HEK293 (cell line): Measurements from ENCODE around the gene UTRN.

Experiments used
- CTCF ChIA-PET: fragments of 350-600 bp; formaldehyde crosslinking; extraction: SDS; loops from one replicate; lab custom pipeline; 2021; ENCODE audit warnings: antibody characterized with exemption; lab: Yijun Ruan, JAX
- POLR2A ChIA-PET: fragments of 300-600 bp; formaldehyde crosslinking; extraction: SDS; loops from one replicate; lab custom pipeline; 2020; ENCODE audit warnings: antibody characterized with exemption, inconsistent platforms; lab: Yijun Ruan, JAX
- H3K27ac ChIP-seq: fragments of 200-500 bp; sonication (Bioruptor generic); 2 replicates; pipeline ENCODE4 v1.5.1; 2014; ENCODE audit warnings: low read depth, low read length, control low read depth, inconsistent platforms; ENCODE audit errors: extremely low read depth
- H3K36me3 ChIP-seq, 2 experiments: fragments of 200-500 bp in 1 of 2; sonication (Bioruptor generic) in 1 of 2; 1 replicate in 1 of 2; 2 replicates in 1 of 2; pipeline ENCODE4 v1.5.1; 2014 to 2017; ENCODE audit warnings: inconsistent platforms in 2 of 2, low read length in 2 of 2; ENCODE audit not compliant: control insufficient read depth in 2 of 2, insufficient read depth in 1 of 2
- H3K4me1 ChIP-seq: fragments of 200-500 bp; sonication (Bioruptor generic); 2 replicates; pipeline ENCODE4 v1.5.1; 2014; ENCODE audit warnings: mild to moderate bottlenecking, low read length, inconsistent platforms; ENCODE audit not compliant: control insufficient read depth, insufficient read depth
- H3K4me3 ChIP-seq: 2 replicates; pipeline ENCODE4 v1.5.1; 2011; ENCODE audit warnings: low read depth, mild to moderate bottlenecking, control low read depth, low read length, moderate library complexity
- H3K9me3 ChIP-seq: fragments of 200-500 bp; sonication (Bioruptor generic); 2 replicates; pipeline ENCODE4 v1.5.1; 2014; ENCODE audit warnings: low read depth, low read length, inconsistent platforms; ENCODE audit not compliant: control insufficient read depth, insufficient read depth
- BCL11A ChIP-seq: fragments of 450-650 bp; formaldehyde crosslinking; IDR thresholded peaks from 2 replicates; pipeline ENCODE4 v1.5.1; 2016; ENCODE audit warnings: low read depth, missing biosample characterization, missing genetic modification characterization
- BCL11B ChIP-seq: fragments of 450-650 bp; formaldehyde crosslinking; IDR thresholded peaks from 2 replicates; pipeline ENCODE4 v1.5.1; 2016; ENCODE audit warnings: low read depth, missing biosample characterization, missing genetic modification characterization
- CTCF ChIP-seq: fragments of 450-650 bp; formaldehyde crosslinking; IDR thresholded peaks from 2 replicates; pipeline ENCODE4 v1.5.1; 2016; ENCODE audit warnings: missing biosample characterization, missing genetic modification characterization
- KLF7 ChIP-seq: fragments of 450-650 bp; formaldehyde crosslinking; IDR thresholded peaks from 2 replicates; pipeline ENCODE4 v1.5.1; 2016; ENCODE audit warnings: missing biosample characterization, missing genetic modification characterization, borderline replicate concordance
- MYNN ChIP-seq: fragments of 450-650 bp; formaldehyde crosslinking; IDR thresholded peaks from 2 replicates; pipeline ENCODE4 v1.5.1; 2016; ENCODE audit warnings: missing biosample characterization, missing genetic modification characterization, borderline replicate concordance
- ZBTB48 ChIP-seq: fragments of 450-650 bp; formaldehyde crosslinking; IDR thresholded peaks from 2 replicates; pipeline ENCODE4 v1.5.1; 2016; ENCODE audit warnings: missing biosample characterization, missing genetic modification characterization
- ZEB2 ChIP-seq: fragments of 450-650 bp; formaldehyde crosslinking; IDR thresholded peaks from 2 replicates; pipeline ENCODE4 v1.5.1; 2016; ENCODE audit warnings: missing biosample characterization, missing genetic modification characterization
- ZNF140 ChIP-seq: fragments of 450-650 bp; formaldehyde crosslinking; IDR thresholded peaks from 2 replicates; pipeline ENCODE4 v1.5.1; 2016; ENCODE audit warnings: missing biosample characterization, missing genetic modification characterization
- ZNF146 ChIP-seq: fragments of 450-650 bp; formaldehyde crosslinking; IDR thresholded peaks from 2 replicates; pipeline ENCODE4 v1.5.1; 2016; ENCODE audit warnings: missing biosample characterization, missing genetic modification characterization
- ZNF211 ChIP-seq: fragments of 450-650 bp; formaldehyde crosslinking; IDR thresholded peaks from 2 replicates; pipeline ENCODE4 v1.5.1; 2016; ENCODE audit warnings: low read depth, missing biosample characterization, missing genetic modification characterization
- ZNF280D ChIP-seq: fragments of 450-650 bp; formaldehyde crosslinking; IDR thresholded peaks from 2 replicates; pipeline ENCODE4 v1.5.1; 2016; ENCODE audit warnings: missing biosample characterization, missing genetic modification characterization
- ZNF335 ChIP-seq: fragments of 450-650 bp; formaldehyde crosslinking; conservative IDR thresholded peaks from 2 replicates; pipeline ENCODE4 v1.5.1; 2016; ENCODE audit warnings: missing biosample characterization, missing genetic modification characterization
- ZNF394 ChIP-seq: fragments of 450-650 bp; formaldehyde crosslinking; IDR thresholded peaks from 2 replicates; pipeline ENCODE4 v1.5.1; 2016; ENCODE audit warnings: missing biosample characterization, missing genetic modification characterization, mild to moderate bottlenecking, moderate library complexity, borderline replicate concordance
- ZNF449 ChIP-seq: fragments of 450-650 bp; formaldehyde crosslinking; IDR thresholded peaks from 2 replicates; pipeline ENCODE4 v1.5.1; 2017; ENCODE audit warnings: missing biosample characterization, mild to moderate bottlenecking, missing genetic modification characterization, moderate library complexity
- ZNF521 ChIP-seq: fragments of 450-650 bp; formaldehyde crosslinking; IDR thresholded peaks from 2 replicates; pipeline ENCODE4 v1.5.1; 2017; ENCODE audit warnings: missing biosample characterization, mild to moderate bottlenecking, missing genetic modification characterization
- ZNF560 ChIP-seq: fragments of 450-650 bp; formaldehyde crosslinking; IDR thresholded peaks from 2 replicates; pipeline ENCODE4 v1.5.1; 2017; ENCODE audit warnings: missing biosample characterization, missing genetic modification characterization, borderline replicate concordance
- ZNF561 ChIP-seq: fragments of 450-650 bp; IDR thresholded peaks from 2 replicates; pipeline ENCODE4 v1.5.1; 2018; ENCODE audit warnings: missing biosample characterization, missing genetic modification characterization, borderline replicate concordance
- ZSCAN5A ChIP-seq: fragments of 450-650 bp; formaldehyde crosslinking; IDR thresholded peaks from 2 replicates; pipeline ENCODE4 v1.5.1; 2016; ENCODE audit warnings: missing biosample characterization, missing genetic modification characterization
- ZXDB ChIP-seq: fragments of 450-650 bp; formaldehyde crosslinking; IDR thresholded peaks from 2 replicates; pipeline ENCODE4 v1.5.1; 2016; ENCODE audit warnings: missing biosample characterization, missing genetic modification characterization
- TF ChIP-seq, protein P1 (sequence below): IDR thresholded peaks from 2 replicates; pipeline ENCODE4 v1.6.1; 2011; ENCODE audit warnings: mild to moderate bottlenecking, low read depth, low read length, borderline replicate concordance
- TF ChIP-seq, protein P2 (sequence below): fragments of 450-650 bp; IDR thresholded peaks from 2 replicates; pipeline ENCODE4 v1.5.1; 2018; ENCODE audit warnings: missing biosample characterization, missing genetic modification characterization

Gene UTRN

DNA sequence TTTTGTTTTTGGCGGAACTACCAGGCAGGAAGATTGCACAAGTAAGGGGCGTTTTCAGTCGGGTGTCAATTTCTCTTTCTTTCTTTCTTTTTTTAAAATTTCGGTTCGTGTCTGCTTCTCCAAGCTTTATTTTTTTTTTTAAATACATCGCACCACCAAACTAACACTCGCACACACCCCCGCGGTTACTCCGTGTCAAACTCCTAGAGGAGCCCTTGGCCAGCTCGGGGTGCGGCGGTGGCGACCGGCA is 338 bp downstream of the UTRN start (continued):
- TF ChIP-seq ZNF211 (tag by site-specific recombination) (no peak), MYNN (0 out of 2 replicates have a peak, but pooled peaks have one; percentile 13), ZNF521 (tag by site-specific recombination) (no peak), ZNF449 (tag by site-specific recombination) (no peak), ZNF335 (tag by site-specific recombination) (peak; percentile 97), ZSCAN5A (tag by site-specific recombination) (no peak)

- Histone ChIP-seq H3K4me1 (peaks cover 9% of the 10 kb centered on the region; the same call in 1 of the 2 replicates), H3K4me3 (peak overlapping the region; percentile 86), H3K9me3 (no peaks in the 10 kb centered on the region), H3K27ac (peak overlapping the region; percentile 99), H3K36me3 (no peaks in the 10 kb centered on the region; a peak in 1 of 3 replicates)
- POLR2A ChIA-PET, result interaction anchor here (0.7 to 2.4 kb wide), 12 partner anchors 17 to 222 kb away, joined by 3 to 28 read pairs (median 3); no protein-coding TSS in a partner anchor
- CTCF ChIA-PET, result interaction anchor here (0.9 to 1.8 kb wide), 9 partner anchors 12 to 196 kb away, joined by 3 to 5 read pairs (median 3); no protein-coding TSS in a partner anchor
- peak; percentile 31; the same call in 1 of the 2 replicates for TF ChIP-seq ZNF394
- TF ChIP-seq ZNF560 (tag by site-specific recombination), result no peak
- peak; percentile 36; the same call in 1 of the 2 replicates for TF ChIP-seq KLF7
- TF ChIP-seq ZNF561, result peak; percentile 28; the same call in 1 of the 2 replicates
- TF ChIP-seq CTCF (tag by site-specific recombination), result peak; percentile 7; the same call in 1 of the 2 replicates
- no peak for TF ChIP-seq ZNF449 (tag by site-specific recombination)
- 0 out of 2 replicates have a peak, but pooled peaks have one; percentile 17 for TF ChIP-seq ZXDB (tag by site-specific recombination)
- no peak for TF ChIP-seq ZNF280D (tag by site-specific recombination)
- TF ChIP-seq BCL11B (tag by site-specific recombination), result peak; percentile 26; the same call in 1 of the 2 replicates
- TF ChIP-seq ZBTB48 (tag by site-specific recombination), result peak; percentile 45; the same call in 1 of the 2 replicates
- no peak for TF ChIP-seq ZNF146 (tag by site-specific recombination)
- no peak; the same call in 1 of the 2 replicates for TF ChIP-seq ZEB2 (tag by site-specific recombination)
- TF ChIP-seq BCL11A (tag by site-specific recombination), result no peak; the same call in 1 of the 2 replicates
- TF ChIP-seq ZNF140 (tag by site-specific recombination), result no peak
- TF ChIP-seq, protein P1, sequence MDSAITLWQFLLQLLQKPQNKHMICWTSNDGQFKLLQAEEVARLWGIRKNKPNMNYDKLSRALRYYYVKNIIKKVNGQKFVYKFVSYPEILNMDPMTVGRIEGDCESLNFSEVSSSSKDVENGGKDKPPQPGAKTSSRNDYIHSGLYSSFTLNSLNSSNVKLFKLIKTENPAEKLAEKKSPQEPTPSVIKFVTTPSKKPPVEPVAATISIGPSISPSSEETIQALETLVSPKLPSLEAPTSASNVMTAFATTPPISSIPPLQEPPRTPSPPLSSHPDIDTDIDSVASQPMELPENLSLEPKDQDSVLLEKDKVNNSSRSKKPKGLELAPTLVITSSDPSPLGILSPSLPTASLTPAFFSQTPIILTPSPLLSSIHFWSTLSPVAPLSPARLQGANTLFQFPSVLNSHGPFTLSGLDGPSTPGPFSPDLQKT, result no peak
- TF ChIP-seq, protein P2, sequence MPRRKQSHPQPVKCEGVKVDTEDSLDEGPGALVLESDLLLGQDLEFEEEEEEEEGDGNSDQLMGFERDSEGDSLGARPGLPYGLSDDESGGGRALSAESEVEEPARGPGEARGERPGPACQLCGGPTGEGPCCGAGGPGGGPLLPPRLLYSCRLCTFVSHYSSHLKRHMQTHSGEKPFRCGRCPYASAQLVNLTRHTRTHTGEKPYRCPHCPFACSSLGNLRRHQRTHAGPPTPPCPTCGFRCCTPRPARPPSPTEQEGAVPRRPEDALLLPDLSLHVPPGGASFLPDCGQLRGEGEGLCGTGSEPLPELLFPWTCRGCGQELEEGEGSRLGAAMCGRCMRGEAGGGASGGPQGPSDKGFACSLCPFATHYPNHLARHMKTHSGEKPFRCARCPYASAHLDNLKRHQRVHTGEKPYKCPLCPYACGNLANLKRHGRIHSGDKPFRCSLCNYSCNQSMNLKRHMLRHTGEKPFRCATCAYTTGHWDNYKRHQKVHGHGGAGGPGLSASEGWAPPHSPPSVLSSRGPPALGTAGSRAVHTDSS (tag by site-specific recombination), result peak; percentile 38; the same call in 1 of the 2 replicates
Observed at GRCh38 chr6:144285798-144286502, 815 bp downstream of the UTRN start.
